IPS DF 19.7 (cell line): ENCODE results near the gene MRPL54.
"Not testable (repeated sequence)": the region's sequence is repeated elsewhere in the genome, so short reads cannot be mapped to it uniquely, and the experiment has no call there.

Experiments used
- DNase-seq: peaks from one replicate; pipeline ENCODE4 v3.0.0-alpha.2; 2013; ENCODE audit warnings: low read depth, low spot score

MRPL54 gene

DNA sequence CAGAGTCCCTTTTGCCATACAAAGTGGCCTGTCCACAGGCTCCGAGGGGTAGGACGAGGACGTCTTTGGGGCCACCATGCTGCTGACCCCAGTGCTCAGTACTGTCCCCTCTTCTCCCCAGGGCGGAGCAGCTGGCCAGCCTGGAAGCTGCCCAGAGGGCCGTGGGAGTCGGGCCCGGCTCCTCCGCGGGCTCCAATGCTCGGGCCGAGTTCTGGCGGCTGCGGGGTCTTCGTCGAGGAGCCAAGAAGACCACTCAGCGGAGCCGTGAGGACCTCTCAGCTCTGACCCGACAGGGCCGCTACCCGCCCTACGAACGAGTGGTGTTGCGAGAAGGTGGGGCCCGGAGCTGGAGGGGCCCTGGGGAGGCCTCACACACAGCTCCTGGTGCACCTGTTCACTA lies 22.1 kb upstream of the MRPL54 start:
- no peak for DNase-seq

DNA sequence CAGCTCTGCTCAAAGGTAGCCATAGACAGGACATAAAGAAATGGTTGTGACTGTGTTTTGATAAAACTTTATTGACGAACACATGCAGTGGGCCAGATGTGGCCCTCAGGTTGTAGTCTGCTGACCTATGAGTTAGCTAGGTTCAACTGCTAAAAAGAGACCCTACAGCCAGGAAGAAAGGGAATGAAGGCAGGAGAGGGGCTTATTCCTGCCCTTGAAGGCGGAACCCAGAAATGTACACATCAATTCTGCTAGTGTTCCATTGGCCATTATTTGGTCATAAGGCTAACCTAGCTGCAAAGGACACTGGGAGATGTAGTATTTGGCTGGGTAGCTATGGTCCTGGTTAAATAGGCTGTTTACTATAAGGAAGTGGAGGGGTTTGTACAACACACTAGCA lies 19.0 kb upstream of the MRPL54 start:
- no peak for DNase-seq

DNA sequence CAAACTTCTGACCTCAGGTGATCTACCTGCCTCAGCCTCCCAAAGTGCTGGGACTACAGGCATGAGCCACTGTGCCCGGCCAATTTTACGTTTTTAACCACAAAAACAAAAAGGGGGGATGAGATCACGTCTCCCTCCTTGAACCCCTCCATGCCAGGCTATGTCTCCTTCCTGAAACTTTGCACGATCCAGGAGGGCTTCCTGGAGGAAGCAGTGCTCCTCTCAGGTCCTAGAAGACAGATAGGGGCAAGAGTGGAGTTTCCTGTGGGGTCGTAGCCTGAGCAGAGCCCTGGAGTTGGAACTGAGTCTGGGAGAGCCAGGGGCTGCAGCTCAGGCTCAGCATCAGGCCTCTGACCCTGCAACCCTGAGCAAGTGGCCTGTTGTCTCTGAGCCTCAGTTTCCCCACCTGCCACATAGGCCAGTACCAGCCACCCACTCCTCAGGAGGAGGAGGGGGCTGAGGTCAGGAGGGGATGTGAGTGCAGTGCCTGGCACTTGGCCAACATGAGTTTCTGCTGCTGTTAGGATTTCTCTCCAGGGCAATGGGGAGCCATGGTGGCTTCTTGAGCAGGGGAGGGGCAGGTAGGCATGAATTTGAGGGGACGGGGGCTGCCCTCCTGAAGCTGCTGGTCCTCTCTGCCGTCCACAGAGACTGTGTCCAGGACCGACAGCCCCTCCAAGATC lies 17.0 kb upstream of the MRPL54 start:
- no peak for DNase-seq

DNA sequence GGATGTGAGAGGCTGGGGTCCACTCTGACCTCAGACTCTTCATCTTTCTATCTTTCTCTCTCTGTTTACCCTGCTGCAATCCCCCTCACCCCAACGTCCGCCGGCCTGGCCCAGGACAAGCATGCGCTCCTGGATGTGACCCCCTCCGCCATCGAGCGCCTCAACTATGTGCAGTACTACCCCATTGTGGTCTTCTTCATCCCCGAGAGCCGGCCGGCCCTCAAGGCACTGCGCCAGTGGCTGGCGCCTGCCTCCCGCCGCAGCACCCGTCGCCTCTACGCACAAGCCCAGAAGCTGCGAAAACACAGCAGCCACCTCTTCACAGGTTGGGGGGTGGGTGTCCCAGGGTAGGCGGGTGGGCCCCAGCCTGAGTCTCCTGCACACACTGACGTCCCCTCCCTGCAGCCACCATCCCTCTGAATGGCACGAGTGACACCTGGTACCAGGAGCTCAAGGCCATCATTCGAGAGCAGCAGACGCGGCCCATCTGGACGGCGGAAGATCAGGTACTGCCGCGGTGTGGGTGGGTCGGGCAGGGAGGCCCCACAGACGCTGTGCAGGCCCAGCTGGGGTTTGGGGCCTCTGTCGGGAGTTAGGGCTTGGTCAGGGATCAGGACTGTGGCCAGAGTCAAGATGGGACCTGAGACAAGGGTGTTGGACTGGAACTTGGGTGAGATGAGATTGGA lies 16.0 kb upstream of the MRPL54 start:
- DNase-seq: no peak

DNA sequence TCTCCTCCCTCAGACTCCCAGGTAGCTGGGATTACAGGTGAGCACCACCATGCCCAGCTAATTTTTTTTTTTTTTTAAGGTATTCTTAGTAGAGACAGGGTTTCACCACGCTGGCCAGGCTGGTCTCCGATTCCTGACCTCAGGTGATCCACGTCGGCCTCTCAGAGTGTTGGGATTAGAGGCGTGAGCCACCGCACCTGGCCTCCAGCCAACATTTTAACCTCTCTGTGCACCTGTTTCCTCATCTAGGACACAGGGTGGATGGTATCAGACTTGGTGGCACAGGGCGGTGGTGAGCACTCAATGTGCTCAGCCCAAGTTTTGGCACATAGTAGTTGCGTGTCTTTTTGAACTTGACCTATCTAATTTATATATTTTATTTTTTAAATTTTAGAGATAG lies 13.5 kb upstream of the MRPL54 start:
- no peak for DNase-seq

DNA sequence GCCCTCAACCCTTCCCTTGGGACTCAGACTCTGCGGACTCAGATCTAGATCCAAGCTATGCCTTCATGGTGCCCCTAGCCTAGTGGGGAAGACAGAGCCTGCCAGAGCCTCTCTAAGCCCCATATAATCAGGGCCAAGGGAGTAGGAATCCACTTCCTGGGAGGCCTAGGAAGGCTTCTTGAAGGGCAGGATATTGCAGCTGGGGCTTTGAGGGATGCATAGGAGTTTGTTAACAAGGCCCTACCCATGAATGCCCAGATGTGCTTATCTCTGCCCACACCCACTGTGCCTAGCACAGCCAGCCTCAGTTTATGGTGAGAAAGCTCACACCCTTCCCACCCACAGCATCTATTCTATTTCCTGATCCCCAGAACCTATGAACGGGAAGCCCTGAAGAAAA lies 12.3 kb upstream of the MRPL54 start:
- DNase-seq: no peak

DNA sequence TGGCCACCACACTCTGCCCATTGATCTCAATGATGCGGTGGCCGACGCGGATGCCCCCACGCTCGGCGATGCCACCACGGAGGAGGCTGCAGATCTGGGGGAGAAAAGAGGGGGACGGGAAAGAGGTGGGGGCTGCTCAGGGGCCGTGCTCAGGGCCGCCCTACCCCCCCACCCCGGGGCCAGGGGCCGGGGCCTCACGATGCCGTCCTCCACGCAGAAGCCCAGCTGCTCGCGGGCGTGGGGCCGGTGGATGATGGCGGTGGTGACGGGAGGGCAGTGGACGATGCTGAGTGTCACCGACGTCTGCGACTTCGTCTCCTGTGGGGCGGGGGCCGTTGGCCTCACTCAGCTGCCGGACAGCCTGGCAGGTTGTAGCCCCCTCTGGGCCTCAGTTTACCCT lies 11.2 kb upstream of the MRPL54 start:
- no peak for DNase-seq

DNA sequence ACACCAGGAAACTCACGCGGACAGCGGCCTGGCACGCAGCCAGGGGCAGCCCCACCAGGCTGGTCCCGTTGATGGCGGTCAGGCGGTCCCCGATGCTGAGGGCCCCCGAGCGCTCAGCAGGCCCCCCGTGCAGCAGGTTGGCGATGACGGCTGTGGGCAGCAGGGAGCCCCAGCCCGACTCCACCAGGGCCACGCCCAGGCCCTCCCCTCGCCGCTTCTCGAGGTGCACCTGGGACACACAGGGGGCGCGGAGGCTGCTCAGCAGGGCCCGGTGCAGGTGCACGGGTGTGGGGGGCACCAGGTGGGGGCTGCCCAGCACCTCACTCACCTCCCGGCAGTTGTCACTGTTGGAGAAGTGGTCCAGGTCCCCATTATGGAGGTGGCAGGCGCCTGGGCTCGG lies 10.0 kb upstream of the MRPL54 start:
- no peak for DNase-seq

DNA sequence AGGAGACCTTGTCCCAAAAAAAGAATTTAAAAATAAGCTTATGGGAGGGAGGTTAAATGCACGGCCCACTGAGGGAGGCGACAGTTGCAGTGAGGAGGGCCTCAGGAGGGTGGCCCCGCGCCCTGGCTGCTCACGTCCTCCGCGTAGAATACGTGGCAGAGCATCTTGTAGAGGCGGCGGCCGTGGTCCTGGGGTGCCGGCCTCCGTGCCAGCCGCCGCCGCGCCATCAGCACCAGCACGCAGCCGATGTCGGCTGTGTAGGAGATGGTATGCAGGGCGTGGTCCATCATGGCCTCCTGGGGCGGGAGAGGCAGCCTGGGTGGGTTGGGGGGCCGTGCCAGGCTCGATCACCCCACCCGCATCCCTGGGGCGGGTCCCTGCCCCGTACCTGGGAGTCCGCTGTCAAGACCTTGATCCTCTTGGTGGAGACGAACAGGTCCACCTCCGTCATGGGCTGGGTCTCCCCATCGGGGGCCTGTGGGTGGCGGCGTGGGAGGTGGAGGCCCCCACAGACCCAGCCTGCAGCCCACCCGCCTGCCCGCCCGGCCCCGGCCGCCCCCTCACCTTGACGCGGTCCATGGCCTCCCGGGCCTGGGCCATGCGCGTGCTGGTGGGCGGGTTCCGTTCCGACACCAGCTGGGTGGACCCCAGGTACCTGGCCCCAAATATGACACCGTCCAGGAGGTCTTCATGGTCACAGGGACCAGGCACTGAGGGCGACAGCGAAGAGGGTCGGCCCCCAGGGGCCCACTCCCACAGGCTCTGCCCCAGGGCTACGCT lies 8.7 kb upstream of the MRPL54 start:
- no peak for DNase-seq

DNA sequence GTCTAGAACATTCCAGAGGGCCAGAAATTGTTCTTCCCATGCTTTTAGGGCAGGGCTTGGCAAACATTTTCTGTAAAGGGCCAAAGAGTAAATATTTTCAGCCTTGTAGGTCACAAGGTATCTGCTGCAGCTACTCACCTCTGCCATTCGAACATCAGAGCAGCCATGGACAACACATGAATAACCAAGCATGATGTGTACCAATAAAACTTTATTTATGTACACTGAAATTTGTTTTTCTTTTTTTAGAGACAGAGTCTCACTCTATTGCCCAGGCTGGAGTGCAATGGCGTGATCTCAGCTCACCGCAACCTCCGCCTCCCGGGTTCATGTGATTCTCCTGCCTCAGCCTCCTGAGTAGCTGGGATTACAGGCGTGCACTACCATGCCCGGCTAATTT lies 4.8 kb upstream of the MRPL54 start:
- not testable (repeated sequence) for DNase-seq

DNA sequence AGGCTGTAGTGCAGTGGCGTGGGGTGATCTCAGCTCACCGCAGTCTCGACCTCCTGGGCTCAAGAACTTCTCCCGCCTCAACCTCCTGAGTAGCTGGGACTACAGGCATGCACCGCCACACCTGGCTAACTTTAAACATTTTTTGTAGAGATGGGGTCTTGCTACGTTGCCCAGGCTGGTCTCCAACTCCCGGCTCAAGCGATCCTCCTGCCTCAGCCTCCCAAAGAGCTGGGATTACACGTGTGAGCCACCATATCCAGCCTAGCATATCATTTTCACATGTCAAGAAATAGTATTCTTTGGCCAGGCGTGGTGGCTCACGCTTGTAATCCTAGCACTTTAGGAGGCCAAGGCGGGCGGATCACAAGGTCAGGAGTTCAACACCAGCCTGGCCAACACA lies 4.2 kb upstream of the MRPL54 start:
- not testable (repeated sequence) for DNase-seq

DNA sequence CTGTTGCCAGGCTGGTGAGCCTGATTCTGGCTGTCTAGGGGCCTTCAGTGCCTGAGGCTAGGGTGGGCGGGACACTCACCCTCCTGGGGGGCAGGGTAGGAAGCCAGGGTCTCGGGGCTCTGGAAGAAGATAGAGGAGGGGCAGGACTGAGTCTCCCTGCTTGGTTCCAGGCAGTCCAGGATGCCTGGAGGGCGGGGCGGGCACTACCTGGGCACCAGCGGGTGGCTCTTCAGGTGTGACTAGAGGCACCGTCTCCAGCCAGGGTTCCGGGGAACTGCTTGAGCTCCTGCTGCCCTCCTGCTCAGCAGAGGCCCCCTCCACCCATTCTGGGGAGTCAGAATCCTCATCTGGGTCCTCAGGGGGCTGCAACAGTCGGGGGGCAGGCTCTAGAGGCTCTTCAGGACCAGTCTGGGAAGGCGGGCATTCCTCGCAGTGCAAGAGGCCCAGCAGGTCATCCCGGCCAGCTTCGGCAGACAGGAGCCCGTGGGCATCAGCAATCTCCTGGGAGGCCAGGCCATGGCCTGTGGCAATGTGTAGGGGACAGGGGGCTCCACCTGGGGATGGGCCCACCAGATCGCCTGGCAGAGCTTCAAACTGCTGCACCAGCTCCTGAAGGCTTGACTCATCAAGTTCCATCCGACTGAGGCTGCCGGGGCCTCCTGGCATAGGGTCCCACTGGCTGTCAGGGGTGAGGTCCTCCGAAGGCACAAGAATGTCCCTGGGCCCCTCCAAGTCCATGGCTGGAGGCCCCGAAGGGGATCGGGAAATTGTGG lies 2.8 kb upstream of the MRPL54 start:
- no peak for DNase-seq

DNA sequence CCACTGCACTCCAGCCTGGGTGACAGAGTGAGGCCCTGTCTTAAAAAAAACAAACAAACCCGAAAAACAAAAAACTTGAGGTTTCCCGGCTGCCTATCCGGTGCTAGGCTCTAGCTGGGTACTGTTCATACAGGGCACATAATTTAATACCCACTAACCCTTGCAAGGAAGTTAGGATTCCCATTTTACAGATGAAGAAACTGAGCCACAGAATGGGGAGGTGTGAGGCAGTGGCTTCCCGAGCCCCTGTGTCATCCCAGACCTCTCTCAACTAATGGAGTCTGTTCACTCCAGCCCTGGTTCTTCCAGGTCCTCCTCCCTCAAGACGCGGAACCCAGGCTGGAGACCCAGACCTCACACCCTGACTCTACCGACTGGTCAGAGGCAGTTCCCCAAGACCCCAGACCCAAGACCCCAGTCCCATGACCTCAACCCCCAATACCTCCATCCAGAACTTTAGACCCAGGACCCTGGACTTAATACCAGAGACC lies 1.6 kb upstream of the MRPL54 start:
- DNase-seq: no peak

DNA sequence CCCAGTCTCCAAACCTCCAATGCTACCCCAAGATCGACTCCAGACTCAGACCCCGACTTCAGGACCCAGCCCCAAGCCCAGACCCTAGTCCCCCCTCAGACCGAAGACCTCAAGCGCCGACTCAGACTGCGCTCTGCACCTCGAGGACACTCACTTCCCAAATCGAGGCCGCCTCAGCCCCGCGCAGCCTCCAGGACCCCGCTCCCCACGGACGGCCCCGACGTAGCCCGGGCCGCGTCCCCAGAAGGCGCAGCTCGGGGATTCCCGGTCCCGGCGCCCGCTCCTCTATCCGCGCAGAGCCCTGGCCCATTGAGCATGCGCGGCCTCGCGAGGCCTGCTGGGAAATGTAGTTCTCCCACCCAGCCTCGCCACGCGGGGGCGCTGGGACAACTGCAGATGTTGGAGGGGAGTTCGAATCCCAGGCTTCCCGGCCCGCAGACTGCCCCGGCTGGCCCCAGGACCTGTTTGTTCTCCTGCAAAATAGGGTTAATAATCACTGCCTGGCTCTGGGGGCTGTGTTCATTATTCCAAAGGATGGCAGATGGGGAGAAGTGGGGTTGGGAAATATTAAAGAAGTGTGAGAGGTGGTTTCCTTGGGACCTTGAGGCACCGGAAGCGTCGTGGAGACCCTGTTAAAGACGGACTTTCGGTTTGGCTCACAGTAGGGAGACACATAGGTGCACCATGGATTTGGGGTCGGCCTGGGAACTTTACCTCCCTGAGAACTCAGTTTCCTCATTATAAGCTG lies 926 bp upstream of the MRPL54 start, which contains the start of gene APBA3:
Gene APBA3, minus strand, starts transcription at position 311 of the 748 bp plus-strand sequence. CDS start 1,428 bp downstream, outside the sequence.
- DNase-seq: peak; percentile 42

DNA sequence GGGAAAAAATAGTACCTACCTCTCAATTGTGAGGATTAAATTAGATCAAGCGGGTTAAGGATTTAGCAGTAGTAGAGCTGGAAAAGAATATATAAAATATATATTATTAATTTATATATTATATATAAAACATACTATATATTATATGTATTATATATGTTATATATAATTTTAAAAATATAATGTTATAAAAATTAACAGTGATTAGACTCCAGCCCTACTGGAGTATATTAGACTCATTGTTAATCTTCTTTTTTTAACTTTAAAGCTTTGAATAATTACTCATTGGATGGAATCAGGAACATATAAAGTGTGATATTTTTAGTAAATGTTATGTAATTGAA lies 380 bp upstream of the MRPL54 start:
- no peak for DNase-seq

DNA sequence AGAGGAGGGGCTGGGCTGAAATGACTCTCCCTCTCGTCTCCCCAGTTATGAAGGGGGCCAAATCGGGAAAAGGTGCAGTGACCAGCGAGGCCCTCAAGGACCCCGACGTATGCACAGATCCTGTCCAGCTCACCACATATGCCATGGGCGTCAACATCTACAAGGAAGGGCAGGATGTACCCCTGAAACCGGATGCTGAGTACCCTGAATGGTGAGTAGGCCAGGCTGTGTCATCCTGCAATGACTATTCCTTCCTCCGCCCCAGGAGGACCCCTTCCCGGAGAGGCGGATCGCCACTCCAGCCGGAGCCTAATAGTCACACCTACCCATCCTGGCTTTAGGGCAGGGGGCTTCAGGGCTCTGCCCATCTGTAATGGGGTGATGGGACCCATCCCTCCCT lies 2.6 kb downstream of the MRPL54 start:
- DNase-seq: no peak

DNA sequence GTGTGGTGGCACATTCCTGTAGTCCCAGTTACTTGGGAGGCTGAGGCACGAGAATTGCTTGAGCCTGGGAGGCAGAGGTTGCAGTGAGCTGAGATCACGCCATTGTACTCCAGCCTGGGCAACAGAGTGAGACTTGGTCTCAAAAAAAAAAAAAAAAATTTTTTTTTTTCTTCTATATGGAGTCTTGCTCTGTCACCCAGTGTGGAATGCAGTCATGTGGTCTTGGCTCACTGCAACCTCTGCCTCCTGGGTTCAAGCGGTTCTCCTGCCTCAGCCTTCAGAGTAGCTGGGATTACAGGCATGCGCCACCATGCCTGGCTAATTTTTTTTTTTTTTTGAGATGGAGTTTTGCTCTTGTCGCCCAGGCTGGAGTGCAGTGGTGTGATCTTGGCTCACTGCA lies 3.3 kb downstream of the MRPL54 start:
- not testable (repeated sequence) for DNase-seq

DNA sequence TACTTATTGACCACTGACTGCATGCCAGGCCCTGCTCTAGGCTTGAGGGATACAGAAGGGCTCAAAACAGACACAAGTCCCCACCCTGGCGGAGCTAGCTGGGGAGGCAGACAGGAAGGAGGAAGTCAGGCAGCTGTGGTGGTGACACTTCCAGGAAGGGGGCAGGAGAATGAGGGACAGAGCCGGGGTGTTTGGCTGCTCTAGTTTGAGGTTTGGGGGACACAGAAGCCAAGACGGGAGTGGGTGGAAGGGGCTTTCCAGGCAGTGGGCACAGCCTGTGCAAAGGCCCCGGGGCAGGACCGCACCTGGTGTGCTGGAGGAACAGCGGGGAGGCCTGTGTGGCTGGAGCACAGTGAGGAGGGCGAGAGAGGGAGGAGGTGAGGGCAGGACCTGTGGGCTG lies 4.0 kb downstream of the MRPL54 start:
- no peak for DNase-seq

DNA sequence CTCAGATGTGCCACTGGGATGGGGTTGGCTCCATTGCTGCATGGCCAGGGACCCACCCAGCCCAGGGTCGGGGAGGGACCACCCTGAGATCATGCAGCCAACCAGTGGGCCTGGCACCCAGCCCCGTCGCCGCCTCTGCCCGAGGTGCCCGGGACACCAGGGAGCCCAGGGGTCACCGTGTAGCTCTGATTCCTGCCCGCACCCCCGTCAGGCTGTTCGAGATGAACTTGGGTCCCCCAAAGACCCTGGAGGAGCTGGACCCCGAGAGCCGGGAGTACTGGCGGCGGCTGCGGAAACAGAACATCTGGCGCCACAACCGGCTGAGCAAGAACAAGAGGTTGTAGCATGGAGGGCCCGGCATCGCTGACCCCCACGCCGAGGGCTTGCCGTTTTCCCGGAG lies 4.6 kb downstream of the MRPL54 start:
- no peak for DNase-seq

DNA sequence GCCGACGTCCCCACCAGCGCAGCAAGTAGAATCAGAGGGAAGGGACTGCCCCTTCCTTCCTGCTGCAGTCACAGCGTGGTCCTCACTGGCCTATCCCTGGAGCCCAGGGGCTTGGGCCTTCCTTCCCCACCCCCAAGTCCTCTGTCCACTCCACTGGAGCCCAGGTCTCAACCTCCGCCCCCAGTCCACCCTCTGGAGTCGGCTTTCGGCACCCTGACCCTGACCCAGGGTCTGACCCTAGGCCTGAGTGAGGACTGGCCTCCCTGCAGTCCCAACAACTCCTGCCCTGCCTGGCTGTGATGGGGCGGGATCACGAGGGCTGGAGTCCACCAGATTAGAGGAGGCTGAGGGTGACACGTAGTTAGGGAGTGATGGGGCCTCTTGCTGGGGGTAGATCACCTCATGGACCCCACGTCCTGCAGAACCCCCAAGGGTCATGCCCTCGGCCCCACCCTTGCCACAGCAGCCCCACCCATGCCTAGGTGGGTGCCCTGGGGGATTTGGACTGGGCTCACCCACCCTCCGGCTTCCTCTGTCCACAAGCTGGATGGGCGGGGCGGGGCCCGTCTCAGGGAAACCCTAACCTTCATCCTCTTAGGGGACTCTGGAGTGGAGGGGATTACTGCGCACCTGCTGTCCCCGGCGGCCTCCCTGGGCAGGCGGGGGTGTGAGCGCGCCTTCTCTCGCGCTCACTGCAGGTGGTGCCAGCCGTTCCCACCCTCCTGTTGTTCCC lies 5.7 kb downstream of the MRPL54 start:
- no peak for DNase-seq

DNA sequence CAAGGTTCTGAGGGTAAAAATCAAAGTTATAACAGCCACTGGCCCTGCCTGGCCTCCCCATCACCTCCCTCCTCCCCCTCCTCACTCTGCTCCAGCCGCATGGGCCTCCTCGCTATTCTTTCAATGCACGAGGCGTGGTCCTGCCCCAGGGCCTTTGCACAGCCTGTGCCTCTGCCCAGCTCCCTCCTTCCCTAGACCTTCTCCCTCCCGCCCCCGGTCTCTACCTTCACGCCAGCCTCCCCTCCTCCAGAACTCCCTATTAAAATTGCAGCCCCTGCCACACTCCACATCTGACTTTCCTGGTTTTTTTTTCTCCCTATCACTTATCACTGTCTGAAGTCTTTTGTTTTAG lies 6.2 kb downstream of the MRPL54 start:
- DNase-seq: no peak
